Measurements from ENCODE around the gene NT5C1A.

The NT5C1A gene

GRCh38 chr1:39689214-39689613, 17.3 kb upstream of the NT5C1A start:
- no peak for DNase-seq

- no peak for DNase-seq
Measured at GRCh38 chr1:39688706-39689105, 16.8 kb upstream of the NT5C1A start.

- DNase-seq: no peak
Measured at GRCh38 chr1:39687243-39687642, 15.3 kb upstream of the NT5C1A start.

GRCh38 chr1:39685071-39685470, 13.2 kb upstream of the NT5C1A start:
- DNase-seq: no peak

GRCh38 chr1:39684313-39684664, 12.4 kb upstream of the NT5C1A start:
- no peak for DNase-seq

GRCh38 chr1:39683591-39684312, 11.8 kb upstream of the NT5C1A start:
- no peak for DNase-seq

GRCh38 chr1:39681999-39682398, 10.1 kb upstream of the NT5C1A start:
- no peak for DNase-seq

- no peak for DNase-seq
Measured at GRCh38 chr1:39681294-39681693, 9.4 kb upstream of the NT5C1A start.

- no peak for DNase-seq
Measured at GRCh38 chr1:39680751-39681150, 8.8 kb upstream of the NT5C1A start.

GRCh38 chr1:39679821-39680220, 7.9 kb upstream of the NT5C1A start:
- no peak for DNase-seq

- no peak for DNase-seq
Measured at GRCh38 chr1:39678889-39679288, 7.0 kb upstream of the NT5C1A start.

GRCh38 chr1:39677645-39678044, 5.7 kb upstream of the NT5C1A start:
- no peak for DNase-seq

- no peak for DNase-seq
Measured at GRCh38 chr1:39676948-39677548, 5.1 kb upstream of the NT5C1A start.

GRCh38 chr1:39675220-39675619, 3.3 kb upstream of the NT5C1A start:
- DNase-seq: no peak

GRCh38 chr1:39673215-39673614, 1.3 kb upstream of the NT5C1A start:
- DNase-seq: no peak

GRCh38 chr1:39672551-39672947, 642 bp upstream of the NT5C1A start:
- DNase-seq: no peak

GRCh38 chr1:39671433-39671792, 494 bp downstream of the NT5C1A start:
- DNase-seq: no peak

GRCh38 chr1:39670689-39671088, 1.2 kb downstream of the NT5C1A start:
- no peak for DNase-seq

- no peak for DNase-seq
Measured at GRCh38 chr1:39668894-39669293, 3.0 kb downstream of the NT5C1A start.

- no peak for DNase-seq
Measured at GRCh38 chr1:39668111-39668510, 3.8 kb downstream of the NT5C1A start.

GRCh38 chr1:39666772-39667171, 5.1 kb downstream of the NT5C1A start:
- no peak for DNase-seq

GRCh38 chr1:39663559-39663958, 8.3 kb downstream of the NT5C1A start:
- DNase-seq: no peak

- DNase-seq: no peak
Measured at GRCh38 chr1:39662861-39663260, 9.0 kb downstream of the NT5C1A start.

GRCh38 chr1:39659538-39659937, 12.4 kb downstream of the NT5C1A start:
- DNase-seq: no peak

GRCh38 chr1:39659110-39659509, 12.8 kb downstream of the NT5C1A start:
- DNase-seq: no peak
